ENCODE measurements around the gene SLC17A1. TPM values are rescaled to one million over a fixed set of nuclear protein-coding genes. Genes with fewer than 3 reads are reported as not detected.

Gene SLC17A1
- total RNA-seq, 1 experiment from 2014 or later: not detected

DNA sequence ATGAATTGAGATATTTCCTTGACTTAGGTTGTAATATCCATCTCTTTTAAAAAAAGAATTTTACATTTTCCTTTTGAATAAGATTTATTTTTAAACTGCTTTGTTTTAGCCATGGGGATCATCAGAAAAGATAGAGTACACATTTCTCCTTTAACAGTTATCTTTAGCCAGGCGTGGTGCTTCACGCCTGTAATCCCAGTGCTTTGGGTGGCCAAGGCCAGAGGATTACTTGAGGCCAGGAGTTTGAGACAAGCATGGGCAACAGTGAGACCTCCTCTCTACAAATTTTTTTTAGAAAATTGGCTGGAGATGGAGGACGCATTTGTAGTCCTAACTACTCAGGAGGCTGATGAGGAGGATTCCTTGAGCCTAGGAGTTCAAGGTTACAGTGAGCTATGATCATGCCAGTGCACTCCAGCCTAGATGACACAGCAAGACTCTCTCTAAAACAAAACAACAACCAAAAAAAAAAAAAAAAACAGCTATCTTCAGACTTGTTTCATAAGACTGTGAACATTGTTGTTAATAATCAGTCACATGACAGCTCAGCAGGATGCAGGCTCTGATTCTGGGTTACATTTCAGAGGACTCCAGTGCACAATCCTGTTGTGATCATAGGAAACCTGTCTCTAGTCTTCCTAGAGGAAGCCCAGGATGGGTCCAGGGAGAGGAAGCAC lies 44.2 kb upstream of the SLC17A1 start:
- no peaks in the 10 kb centered on the region for H3K4me1 ChIP-seq (ENCODE audit: insufficient read depth, low read length, poor library complexity, severe bottlenecking)
- intact Hi-C loops (cut with micrococcal nuclease; ENCODE audit: unreplicated experiment): no loop called here
- no peaks in the 10 kb centered on the region for H3K27me3 ChIP-seq (replicated peaks; ENCODE audit: insufficient read depth, low read depth, low read length, poor library complexity)
- no peak overlapping the region for H3K4me3 ChIP-seq (ENCODE audit: low read depth, low read length, poor library complexity, severe bottlenecking)
- no peak for DNase-seq (ENCODE audit: low spot score)
- H3K27ac ChIP-seq (ENCODE audit: low read depth, low read length, poor library complexity, severe bottlenecking): no peak overlapping the region
- H3K36me3 ChIP-seq (ENCODE audit: insufficient read depth, low read length, poor library complexity, severe bottlenecking): no peaks in the 10 kb centered on the region
- BruUV-seq (replicated peaks): no TSS peak
- CTCF ChIA-PET: no interaction called here
- TF ChIP-seq, protein P1, sequence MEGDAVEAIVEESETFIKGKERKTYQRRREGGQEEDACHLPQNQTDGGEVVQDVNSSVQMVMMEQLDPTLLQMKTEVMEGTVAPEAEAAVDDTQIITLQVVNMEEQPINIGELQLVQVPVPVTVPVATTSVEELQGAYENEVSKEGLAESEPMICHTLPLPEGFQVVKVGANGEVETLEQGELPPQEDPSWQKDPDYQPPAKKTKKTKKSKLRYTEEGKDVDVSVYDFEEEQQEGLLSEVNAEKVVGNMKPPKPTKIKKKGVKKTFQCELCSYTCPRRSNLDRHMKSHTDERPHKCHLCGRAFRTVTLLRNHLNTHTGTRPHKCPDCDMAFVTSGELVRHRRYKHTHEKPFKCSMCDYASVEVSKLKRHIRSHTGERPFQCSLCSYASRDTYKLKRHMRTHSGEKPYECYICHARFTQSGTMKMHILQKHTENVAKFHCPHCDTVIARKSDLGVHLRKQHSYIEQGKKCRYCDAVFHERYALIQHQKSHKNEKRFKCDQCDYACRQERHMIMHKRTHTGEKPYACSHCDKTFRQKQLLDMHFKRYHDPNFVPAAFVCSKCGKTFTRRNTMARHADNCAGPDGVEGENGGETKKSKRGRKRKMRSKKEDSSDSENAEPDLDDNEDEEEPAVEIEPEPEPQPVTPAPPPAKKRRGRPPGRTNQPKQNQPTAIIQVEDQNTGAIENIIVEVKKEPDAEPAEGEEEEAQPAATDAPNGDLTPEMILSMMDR (conservative IDR thresholded peaks at IDR 0.05; ENCODE audit: low read depth, low read length): no peak
- no peak for TF ChIP-seq EZH2 (IDR thresholded peaks at IDR 0.05; ENCODE audit: borderline replicate concordance, low read depth, low read length, poor library complexity, severe bottlenecking)
- POLR2A ChIA-PET (ENCODE audit: low non-redundant PET): interaction anchor here (0.5 kb wide), 1 partner anchor 23 kb away, joined by 21 read pairs; no protein-coding TSS in a partner anchor
- no peaks in the 10 kb centered on the region for H3K9me3 ChIP-seq (ENCODE audit: low read depth, low read length, poor library complexity, severe bottlenecking)

DNA sequence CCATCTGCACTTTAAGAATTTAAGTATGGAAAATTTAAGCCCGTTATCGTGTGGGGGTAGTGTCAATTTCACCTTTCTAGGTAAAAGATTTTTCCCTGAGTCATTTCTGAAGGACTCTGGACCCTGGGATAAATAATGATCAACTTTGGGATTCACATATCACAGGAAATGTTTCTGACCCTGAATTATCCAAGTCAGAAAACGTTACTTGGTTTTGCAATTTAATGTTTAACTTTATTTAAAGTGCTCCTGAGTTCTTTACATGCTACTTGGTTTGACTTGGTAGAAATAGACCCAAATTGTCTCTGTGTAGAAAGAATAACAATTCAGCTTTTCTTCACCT lies 43.7 kb upstream of the SLC17A1 start:
- BruUV-seq (replicated peaks): no TSS peak
- no peaks in the 10 kb centered on the region for H3K36me3 ChIP-seq (ENCODE audit: insufficient read depth, low read length, poor library complexity, severe bottlenecking)
- intact Hi-C loops (cut with micrococcal nuclease; ENCODE audit: unreplicated experiment): no loop called here
- no peaks in the 10 kb centered on the region for H3K9me3 ChIP-seq (ENCODE audit: low read depth, low read length, poor library complexity, severe bottlenecking)
- CTCF ChIA-PET: no interaction called here
- H3K4me3 ChIP-seq (ENCODE audit: low read depth, low read length, poor library complexity, severe bottlenecking): no peak overlapping the region
- DNase-seq (ENCODE audit: low spot score): no peak
- POLR2A ChIA-PET (ENCODE audit: low non-redundant PET): no interaction called here
- H3K27ac ChIP-seq (ENCODE audit: low read depth, low read length, poor library complexity, severe bottlenecking): no peak overlapping the region
- TF ChIP-seq EZH2 (IDR thresholded peaks at IDR 0.05; ENCODE audit: borderline replicate concordance, low read depth, low read length, poor library complexity, severe bottlenecking): no peak
- TF ChIP-seq, protein P1 (conservative IDR thresholded peaks at IDR 0.05; ENCODE audit: low read depth, low read length): no peak
- no peaks in the 10 kb centered on the region for H3K27me3 ChIP-seq (replicated peaks; ENCODE audit: insufficient read depth, low read depth, low read length, poor library complexity)
- H3K4me1 ChIP-seq (ENCODE audit: insufficient read depth, low read length, poor library complexity, severe bottlenecking): no peaks in the 10 kb centered on the region

DNA sequence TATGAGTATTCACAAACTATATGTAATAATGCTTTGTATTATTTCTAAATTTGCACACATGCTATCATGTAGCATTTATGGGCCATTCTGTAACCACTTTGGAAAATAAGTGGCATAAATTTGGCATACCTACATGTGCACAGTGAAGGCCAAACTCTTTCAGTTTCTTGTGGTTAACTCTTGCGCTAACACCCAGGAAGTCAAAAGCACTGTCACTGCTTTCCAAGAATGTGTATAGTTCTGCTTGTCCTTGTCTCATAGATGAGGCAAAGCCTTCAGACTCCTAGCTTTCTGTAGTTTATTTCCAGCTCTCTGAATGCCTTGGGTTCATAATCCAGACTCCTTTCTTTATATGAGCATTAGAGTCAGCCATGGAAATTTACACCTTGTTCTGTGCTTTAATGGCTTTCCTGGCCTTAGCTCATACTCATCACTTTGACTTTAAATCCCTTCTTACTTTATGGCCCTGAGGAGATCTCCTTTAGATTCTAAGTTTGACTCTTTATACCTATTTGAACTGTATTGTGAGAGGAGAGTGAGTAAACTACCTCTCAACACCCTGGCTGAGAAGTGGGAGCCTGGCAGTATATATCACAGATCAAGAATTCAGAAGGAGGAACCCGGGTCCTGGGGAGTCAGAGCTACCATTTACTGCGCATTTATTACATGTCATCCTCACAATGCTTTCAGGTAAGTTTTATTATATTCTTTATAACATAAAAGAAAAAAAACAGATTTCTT lies 43.1 kb upstream of the SLC17A1 start:
- DNase-seq (ENCODE audit: low spot score): no peak
- H3K4me1 ChIP-seq (ENCODE audit: insufficient read depth, low read length, poor library complexity, severe bottlenecking): no peaks in the 10 kb centered on the region
- intact Hi-C loops (cut with micrococcal nuclease; ENCODE audit: unreplicated experiment): no loop called here
- no peak overlapping the region for H3K27ac ChIP-seq (ENCODE audit: low read depth, low read length, poor library complexity, severe bottlenecking)
- ChIA-PET POLR2A (ENCODE audit: low non-redundant PET) (no interaction called here), CTCF (no interaction called here)
- TF ChIP-seq, protein P1 (conservative IDR thresholded peaks at IDR 0.05; ENCODE audit: low read depth, low read length): no peak
- TF ChIP-seq EZH2 (IDR thresholded peaks at IDR 0.05; ENCODE audit: borderline replicate concordance, low read depth, low read length, poor library complexity, severe bottlenecking): no peak
- H3K27me3 ChIP-seq (replicated peaks; ENCODE audit: insufficient read depth, low read depth, low read length, poor library complexity): no peaks in the 10 kb centered on the region
- H3K36me3 ChIP-seq (ENCODE audit: insufficient read depth, low read length, poor library complexity, severe bottlenecking): no peaks in the 10 kb centered on the region
- H3K9me3 ChIP-seq (ENCODE audit: low read depth, low read length, poor library complexity, severe bottlenecking): no peaks in the 10 kb centered on the region
- H3K4me3 ChIP-seq (ENCODE audit: low read depth, low read length, poor library complexity, severe bottlenecking): no peak overlapping the region
- no TSS peak for BruUV-seq (replicated peaks)
